ENCODE results near the gene SEPTIN1. TPM values are rescaled to one million over a fixed set of nuclear protein-coding genes. Genes with fewer than 3 reads are reported as not detected.
"Not testable (repeated sequence)": the region's sequence is repeated elsewhere in the genome, so short reads cannot be mapped to it uniquely, and the experiment has no call there.

Gene SEPTIN1
- total RNA-seq, 1 donor from 2014 or later, result 11.5 TPM

DNA sequence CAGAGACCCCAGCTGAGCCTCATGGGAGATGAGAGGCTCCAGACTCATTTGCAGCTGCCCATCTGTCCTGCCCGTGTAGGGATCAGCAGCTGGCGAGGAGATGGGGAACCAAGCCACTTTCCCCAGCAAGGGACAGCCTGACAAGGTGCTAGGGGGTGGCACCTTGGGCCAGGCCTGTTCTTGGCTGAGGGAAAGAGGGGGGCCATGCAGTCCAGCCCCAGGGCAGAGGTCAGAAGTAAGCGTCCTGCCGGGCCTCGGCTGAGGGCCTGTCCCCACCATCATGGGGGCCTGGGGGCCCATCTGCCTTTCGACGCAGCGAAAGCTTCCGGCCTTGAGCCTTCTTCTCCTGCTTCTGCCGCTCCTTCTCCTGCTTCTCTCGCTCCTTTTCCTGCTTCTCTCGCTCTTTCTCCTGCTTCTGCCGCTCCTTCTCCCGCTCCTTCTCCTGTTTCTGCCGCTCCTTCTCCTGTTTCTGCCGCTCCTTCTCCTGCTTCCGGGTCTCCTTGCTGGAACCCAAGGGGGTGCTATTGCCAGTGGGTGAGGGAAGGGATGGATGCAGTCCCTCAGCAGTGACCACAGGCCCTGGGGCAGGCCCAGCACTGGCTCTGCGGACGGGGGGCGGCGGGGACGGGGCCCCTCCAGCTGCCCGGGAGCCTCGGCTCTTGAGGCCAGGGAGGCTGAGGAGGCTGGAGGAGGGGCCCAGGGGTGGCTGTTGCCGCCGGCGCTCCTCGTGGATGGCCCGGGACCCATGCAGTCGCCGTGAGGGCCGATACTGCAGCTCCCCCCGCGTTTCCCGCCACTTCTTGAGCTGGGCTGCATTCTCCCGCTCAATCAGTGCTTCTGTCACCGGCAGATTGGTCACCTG, 24.4 kb downstream of the SEPTIN1 start:
- DNase-seq (ENCODE audit: low spot score), result no peak

DNA sequence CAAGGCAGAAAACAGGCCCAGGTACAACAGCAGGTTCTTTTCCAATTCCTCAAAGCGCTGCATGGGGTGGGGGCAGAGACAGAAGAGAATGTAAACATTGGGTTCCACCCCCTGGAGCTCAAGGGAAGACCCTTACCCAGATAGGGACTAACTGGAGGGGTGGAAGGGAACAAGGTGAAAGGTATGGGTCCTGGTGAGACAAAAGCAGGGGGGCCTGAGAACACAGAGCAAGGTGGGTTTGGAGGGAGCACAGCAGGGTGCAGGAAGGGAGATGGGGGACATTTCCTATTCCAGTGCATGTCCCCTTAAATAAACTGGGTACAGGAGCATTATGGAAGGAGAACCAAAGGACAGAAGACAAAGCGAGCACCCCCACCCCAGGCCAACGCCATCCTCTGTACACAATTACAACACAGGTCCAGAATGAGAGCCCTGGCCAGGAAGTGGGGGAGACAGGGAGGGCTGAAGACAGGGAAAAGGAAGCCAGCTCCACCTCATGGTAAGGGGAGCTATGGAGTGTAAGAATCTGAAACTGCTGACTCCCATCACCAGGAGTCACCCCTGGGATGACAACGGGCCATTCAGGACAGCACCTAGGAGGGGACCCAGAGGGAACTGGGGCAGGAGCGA, 25.2 kb downstream of the SEPTIN1 start:
- no peak for DNase-seq (ENCODE audit: low spot score)

DNA sequence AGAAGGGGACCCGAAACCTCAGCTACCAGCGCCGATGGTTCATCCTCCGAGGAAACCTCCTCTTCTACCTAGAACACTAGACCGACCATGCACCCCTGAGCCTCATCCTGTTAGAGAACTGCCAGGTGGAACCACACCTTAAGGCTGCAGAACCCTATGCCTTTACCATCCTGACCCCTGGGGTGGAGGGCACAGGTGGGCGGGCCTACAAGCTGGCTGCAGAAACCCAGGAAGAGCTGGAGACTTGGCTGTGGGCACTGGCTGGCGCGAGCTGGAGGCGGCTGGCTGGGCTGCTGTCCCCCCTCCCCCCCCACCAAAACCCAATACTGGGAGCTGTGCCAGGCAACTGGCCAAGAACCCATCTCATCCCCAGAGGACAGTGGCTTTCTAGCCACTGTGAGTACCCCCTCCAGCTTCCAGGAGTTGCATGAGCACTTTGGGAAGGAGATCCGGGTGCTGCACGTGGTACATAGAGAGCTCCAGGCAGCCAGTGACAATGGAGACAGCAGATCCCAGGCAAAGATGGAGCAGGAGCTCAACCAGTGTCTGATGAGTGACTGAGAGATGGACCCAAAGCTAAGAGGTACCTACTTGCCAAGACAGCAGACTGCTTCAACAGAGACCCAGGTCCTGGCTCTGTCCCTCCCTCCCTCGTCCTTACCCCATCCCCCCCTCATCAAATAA, 25.8 kb downstream of the SEPTIN1 start:
- no peak for DNase-seq (ENCODE audit: low spot score)

DNA sequence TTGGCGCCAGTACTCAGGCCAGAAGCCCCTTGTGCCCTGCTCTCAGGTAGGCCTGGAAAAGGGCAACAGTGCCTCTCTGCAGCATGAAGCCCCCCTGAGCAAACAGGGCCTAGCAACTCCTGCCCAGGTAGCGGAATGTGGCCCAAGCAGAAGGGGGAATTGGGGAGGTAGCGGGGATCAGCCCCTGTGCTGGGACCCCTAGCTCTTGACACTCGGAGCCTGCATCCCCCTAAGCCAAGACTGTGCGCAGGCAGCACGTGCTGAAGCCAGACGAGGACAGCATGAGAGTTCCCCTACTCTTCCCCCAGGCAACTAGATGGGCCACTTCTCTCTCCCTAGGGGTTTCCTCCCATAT, 26.4 kb downstream of the SEPTIN1 start:
- no peak for DNase-seq (ENCODE audit: low spot score)

DNA sequence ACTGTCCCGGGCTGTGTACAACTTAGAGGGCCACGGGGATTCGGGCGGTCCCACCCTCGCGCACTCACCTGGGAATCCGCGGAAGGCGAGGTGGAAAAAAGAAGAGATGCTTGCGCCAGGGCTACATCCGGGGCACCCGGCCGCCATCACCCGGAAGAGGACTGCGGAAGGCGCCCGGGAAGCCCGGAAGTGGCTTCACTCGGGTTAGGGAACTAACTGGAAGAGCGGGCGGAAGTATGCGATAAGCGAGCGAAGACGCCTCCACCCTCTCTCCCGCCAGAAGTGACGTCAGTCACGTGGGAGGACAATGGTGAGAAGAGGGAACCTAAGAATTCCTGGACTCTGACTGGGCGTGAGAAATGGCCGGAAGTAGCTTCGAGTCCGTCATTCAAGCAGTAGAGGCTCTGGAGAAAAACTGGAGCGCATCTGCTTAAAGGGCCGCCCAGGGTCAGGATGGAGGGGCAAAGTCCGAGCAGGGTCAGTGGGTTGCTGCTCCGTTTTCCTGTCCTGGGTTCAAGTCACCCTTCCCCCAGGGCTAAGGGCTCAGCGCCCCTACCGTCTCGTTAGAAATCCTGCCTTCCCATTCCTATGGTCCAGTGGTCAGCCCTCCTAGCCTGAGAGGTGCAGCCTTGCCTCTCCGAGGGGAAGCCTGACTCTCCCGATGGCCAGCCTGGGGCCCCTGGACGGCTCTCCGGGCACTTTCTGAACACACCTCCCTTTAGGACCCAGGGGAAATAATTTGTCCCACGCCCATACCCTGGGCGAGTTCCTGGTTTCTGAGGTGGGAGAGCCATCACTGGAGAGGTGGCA, 27.0 kb downstream of the SEPTIN1 start, which contains the start of gene CD2BP2:
Gene CD2BP2, minus strand, starts transcription at position 165 of the 810 bp plus-strand sequence. CDS start 627 bp downstream, outside the sequence.
- peak; percentile 97 for DNase-seq (ENCODE audit: low spot score)

DNA sequence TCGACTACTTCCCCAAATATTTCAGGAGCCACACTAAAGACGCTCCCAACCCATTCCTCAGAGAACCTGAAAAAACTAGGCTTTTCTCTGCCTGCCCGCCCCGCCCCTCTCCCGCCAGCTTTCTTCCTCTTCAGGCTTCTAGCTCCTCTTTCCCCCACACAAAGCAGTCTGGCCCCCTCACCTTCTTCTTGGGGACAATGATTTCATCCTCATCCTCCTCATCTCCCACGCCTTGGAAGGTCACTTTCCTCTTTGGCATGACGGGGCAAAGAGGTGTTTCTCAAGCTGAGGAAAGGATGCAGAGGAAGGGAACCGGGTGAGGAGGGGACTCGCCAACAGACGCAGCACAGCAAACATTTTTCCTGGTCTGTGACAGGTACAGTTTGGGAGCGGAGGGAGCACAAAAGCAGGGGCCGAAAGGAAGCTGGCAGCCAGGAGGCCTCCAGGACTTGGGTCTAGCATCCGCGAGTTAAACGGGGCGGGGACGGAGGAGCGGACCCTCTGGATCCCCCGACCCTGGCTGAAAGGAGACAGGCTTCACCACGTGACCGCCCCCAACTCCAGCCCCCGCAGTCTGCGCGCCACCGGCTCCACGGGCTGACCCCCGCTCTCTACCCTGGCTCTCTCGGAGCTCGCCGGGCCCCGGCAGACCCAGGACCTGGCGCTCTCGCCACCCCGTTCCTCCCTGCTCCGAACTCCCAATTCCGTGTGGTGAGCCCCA, 27.8 kb downstream of the SEPTIN1 start:
- no peak for DNase-seq (ENCODE audit: low spot score)

DNA sequence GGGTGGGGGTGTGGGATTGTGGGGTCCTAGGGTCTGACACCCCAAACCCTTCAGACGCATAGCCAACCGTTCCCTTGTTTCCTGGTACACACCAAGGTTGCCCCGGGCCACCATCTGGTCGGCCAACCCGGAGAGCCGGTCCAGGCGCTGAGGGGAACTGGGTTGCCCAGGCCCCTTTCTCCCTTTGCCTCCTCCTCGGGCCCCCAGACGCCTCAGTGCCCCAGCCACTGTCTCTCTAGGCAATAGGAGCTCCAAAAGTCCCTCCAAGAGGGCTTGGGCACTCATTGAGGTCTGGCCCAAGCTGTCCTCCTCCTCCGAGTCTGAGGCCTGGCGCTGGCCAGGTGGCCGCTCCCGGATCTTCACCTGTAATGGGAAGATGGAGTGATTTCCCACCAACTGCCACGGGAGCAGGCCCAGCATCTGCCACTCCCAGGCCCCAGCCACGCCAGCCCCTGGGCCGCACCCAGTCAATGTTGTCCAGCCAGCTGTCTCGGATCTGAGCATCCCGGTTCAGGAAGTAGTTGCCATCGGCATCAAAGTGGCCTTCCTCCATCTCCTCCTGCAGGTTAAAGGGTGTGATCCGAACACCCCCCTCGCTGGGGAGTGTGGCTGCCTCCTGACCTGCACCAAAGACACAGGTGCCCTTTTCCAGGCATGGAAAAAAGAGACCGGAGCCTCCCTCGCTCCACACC, 28.8 kb downstream of the SEPTIN1 start:
- DNase-seq (ENCODE audit: low spot score), result no peak

DNA sequence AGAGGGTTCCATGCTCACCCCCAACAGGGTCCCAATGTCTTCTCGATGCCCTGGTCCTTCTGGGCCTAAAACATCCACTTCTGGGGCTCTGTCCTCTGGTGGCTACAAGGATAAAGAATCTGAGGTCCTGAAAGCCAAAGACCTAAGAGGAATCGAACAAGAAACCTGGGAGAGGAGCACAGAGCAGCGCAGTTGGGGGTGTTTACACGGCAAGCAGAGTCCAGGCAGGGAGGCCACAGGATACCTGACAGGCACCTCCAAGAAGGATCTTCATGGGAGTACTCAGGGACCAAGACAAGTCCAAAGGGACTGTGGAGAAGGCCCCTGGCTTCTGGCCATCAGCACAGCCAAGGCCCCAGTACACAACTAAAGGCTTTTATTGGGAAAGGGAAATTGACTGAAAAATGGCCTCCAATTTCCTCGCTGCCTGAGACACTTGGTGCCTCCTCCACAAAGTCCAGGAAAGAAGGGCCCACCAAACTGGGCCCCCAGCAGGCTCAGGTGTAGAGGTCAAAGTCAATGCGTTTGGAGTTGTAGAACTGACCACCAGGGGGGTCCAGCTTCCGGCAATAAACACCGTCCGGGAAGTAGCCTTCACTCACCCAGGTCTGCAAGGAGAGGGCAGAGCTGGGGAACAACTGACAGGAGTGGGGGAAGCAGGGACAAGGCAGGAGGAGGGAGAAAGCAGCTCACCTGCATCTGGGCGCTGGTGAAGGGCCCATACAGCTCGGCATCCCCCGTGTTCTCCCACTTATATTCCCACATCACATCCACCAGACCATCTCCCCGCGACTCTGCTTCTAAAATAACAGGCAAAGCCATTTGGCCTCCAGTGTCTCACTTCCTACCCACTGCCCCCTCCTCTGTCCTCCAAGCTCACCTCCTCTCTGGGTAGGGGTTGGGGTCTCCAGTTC, 29.6 kb downstream of the SEPTIN1 start:
- no peak for DNase-seq (ENCODE audit: low spot score)

DNA sequence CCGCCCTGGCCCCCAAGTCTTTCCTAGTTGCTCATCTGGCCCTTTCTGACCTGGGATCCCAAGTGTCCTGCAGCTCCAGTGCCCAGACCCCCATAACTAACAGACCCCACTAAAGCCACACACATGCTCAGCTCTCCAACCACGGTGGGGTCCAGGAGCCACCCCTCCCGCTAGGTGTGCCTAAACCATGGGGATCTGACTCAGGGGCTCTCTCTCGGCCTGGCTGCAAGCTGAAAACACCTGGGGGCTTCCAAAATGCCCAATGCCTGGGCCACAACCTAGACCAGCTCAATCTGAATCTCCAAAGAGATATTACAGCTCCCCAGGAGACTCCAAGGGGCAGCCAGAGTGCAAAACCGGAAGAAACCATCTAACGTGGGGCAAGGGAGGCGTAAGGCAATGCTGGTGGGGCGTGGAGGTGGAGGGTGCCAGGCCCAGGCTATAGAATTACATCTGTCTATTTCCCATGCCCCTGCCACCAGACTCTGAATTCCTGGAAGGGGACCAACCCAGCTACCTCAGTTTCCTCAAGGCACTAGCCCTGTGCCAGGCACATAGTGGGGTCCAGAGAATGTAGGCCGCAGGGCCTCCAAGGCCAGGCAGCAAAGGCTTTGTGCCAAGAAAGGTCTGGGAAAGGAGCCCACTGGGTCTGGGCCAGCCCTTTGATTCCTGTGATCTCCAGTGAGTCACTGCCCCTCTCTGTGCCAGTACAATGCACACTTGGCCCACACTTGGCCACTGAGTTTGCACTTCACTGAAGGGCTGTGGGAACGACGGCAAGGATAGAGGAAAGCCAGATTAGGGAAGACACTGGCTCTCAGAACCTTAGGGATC, 30.6 kb downstream of the SEPTIN1 start:
- DNase-seq (ENCODE audit: low spot score), result peak; percentile 79

DNA sequence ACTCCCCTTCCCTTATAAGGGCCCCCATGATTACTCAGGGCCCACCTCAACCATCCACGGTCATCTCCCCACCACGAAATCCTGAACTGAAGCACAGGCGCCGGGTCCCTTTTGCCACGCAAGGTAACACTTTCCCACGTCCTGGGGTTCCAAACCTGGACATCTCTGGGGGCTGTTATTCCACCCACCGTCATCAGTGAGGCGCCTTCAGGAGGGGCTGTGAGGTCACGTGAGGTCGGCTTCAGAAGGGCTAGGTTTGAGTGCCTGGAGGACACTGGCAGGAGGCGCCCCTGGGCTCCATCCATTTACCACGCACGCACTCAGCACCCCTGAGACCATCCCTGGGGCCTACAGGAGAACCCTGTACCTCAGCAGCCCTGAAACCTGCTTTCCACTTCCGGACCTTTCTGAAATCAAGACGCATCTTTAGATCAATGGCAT, 31.3 kb downstream of the SEPTIN1 start:
- DNase-seq (ENCODE audit: low spot score), result no peak

DNA sequence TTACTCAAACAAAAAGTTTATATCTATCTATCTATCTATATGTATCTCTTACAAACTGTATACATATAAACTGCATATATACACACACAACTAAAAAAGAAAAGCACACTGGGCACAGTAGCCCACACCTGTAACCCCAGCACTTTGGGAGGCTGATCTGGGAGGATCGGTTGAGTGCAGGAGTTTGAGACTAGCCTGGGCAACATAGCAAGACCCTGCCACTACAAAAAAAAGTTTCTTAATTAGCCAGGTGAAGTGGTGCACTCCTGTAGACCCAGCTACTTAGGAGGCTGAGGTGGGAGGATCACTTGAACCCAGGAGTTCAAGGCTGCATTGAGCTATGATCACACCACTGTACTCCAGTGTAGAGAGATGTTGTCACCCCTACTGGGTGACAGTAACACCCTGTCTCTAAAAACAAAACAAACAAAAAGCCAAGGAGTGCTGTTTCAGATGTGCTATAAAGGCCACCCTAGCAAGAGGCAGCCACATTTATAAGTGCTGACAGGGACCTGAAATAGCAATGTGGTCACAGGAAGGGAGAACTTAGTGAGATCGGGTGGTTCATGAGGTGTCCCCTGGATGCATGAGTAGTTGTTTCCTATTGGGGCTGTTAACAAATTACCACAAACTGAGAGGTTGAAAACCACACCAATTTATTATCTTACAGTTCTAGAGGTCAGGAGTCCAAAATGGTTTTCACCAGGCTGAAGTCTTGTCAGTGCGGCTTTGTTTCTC, 32.1 kb downstream of the SEPTIN1 start:
- no peak for DNase-seq (ENCODE audit: low spot score)

DNA sequence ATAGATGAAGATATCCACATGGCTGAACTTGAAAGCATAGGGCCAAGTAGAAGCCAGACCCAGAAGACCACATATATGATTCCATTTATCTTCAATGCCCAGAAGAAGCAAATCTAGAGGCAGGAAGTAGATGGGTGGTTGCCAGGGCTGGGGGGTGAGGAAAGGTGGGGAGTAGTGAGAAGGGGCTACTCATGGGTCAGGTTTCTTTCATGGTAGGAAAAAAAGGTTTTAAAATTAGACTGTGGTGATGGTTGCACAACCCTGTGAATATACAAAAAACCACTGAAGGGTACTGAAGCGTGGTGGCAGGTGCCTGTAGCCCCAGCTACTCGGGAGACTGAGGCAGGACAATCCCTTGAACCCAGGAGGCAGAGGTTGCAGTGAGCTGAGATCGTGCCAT, 32.7 kb downstream of the SEPTIN1 start:
- DNase-seq (ENCODE audit: low spot score), result no peak

DNA sequence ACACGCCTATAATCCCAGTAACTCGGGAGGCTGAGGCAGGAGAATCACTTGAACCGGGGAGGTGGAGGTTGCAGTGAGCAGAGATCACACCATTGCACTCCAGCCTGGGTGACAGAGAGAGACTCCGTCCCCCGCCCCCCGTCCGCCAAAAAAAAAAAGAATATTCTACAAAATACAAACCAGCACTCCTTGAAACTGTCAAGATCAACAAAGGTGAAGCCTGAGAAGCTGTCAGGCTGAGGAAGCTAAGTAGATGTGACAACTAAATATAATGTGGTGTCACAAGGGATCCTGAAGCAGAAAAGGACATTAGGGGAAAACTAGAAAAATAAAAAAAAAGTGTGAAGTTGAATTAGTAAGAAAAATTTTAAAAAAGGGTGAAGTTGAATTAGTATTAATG, 33.4 kb downstream of the SEPTIN1 start:
- no peak for DNase-seq (ENCODE audit: low spot score)

DNA sequence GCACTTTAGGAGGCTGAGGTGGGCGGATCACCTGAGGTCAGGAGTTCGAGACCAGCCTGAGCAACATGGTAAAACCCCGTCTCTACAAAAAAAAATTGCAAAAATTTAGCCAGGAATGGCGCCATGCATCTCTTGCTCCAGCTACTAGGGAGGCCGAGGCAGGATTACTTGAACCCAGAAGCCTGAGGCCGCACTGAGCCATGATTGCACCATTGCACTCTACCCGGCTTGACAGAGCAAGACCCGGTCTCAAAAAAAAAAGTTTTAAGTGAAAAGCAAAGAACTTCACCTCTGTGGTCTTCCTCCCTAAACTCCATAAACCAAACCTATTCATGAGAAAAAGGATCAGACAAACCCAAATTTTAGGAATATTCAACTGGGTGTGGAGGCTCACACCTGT, 34.2 kb downstream of the SEPTIN1 start:
- no peak for DNase-seq (ENCODE audit: low spot score)

DNA sequence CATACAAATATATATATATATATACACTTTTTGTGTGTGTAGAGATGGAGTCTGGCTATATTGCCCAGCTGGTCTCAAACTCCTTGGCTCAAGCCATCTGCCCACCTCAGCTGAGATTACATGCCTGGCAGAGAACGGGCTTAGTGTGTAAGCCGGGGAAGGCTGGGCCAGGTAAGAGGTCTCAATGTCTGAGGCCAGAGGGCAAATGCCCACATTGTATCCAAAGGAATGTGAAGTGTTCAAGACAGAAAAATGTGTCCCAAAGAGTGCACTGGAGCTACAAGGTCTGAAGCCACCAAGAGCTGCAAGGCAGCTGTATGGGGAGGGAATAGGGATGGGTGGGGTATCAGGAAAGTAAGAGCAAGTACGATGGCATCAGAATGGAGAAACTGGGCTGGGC, 36.1 kb downstream of the SEPTIN1 start:
- DNase-seq (ENCODE audit: low spot score), result no peak

DNA sequence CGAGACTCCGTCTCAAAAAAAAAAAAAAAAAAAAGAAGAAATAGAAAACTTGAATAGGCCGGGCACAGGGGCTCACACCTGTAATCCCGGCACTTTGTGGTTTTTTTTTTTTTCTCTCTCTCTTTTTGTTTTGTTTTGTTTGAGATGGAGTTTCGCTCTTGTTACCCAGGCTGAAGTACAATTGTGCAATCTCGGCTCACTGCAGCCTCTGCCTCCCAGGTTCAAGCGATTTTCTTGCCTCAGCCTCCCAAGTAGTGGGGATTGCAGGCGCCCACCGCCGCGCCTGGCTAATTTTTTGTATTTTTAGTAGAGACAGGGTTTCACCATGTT, 38.9 kb downstream of the SEPTIN1 start:
- DNase-seq (ENCODE audit: low spot score), result not testable (repeated sequence)

DNA sequence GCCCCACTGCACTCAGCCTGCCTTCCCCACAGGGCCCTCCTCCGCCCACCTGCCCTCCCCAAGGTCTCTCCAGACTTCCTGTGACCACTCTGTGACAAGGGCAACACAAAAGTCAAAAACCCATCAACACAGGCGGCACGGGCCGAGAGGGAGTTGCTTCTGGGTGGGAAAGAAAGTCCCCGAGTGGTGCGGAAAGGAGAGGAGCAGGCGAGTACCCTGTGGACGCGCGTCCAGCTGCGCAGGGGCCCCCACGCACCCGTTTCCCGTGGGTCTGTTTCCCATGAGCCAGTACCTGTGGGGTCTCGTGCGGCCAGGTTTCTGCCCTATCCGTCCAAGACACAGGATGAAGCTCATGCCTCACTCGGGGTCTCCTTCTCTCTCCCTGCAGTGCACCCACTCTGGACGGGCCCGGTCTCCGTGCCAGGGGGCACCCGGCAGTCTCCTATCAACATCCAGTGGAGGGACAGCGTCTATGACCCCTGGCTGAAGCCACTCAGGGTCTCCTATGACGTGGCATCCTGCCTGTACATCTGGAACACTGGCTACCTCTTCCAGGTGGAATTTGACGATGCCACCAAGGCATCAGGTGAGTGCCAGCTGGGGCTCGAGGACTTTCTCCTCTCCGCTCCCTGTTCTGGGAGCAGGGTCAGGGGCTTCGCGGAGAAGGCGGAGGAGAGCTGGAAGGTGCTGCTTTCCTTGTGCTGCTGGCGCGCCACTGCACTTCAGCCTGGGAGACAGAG, 39.4 kb downstream of the SEPTIN1 start:
- no peak for DNase-seq (ENCODE audit: low spot score)

All from mucosa of gallbladder (tissue), 1 donor.